ENCODE results near the gene EN1.

Gene EN1

GRCh38 chr2:118843483-118844132 lies 3.8 kb downstream of the EN1 start:
- DNase-seq = no peak

- DNase-seq = no peak
Observed at GRCh38 chr2:118842661-118843482, 4.6 kb downstream of the EN1 start.

- no peak for DNase-seq
Observed at GRCh38 chr2:118841828-118842461, 5.5 kb downstream of the EN1 start.

GRCh38 chr2:118841450-118841827 lies 6.0 kb downstream of the EN1 start:
- no peak for DNase-seq

GRCh38 chr2:118838741-118839455 lies 8.6 kb downstream of the EN1 start:
- DNase-seq = no peak

- no peak for DNase-seq
Observed at GRCh38 chr2:118837621-118838020, 9.8 kb downstream of the EN1 start.

- DNase-seq = no peak
Observed at GRCh38 chr2:118837067-118837466, 10.4 kb downstream of the EN1 start.

- no peak for DNase-seq
Observed at GRCh38 chr2:118836411-118836930, 11.0 kb downstream of the EN1 start.

GRCh38 chr2:118835746-118836410 lies 11.6 kb downstream of the EN1 start:
- DNase-seq = peak in 1 of 51 donors; percentile 12

GRCh38 chr2:118834901-118835745 lies 12.3 kb downstream of the EN1 start:
- no peak for DNase-seq

- no peak for DNase-seq
Observed at GRCh38 chr2:118834440-118834810, 13.0 kb downstream of the EN1 start.

- no peak for DNase-seq
Observed at GRCh38 chr2:118833716-118834439, 13.6 kb downstream of the EN1 start.

GRCh38 chr2:118832791-118833715 lies 14.4 kb downstream of the EN1 start:
- DNase-seq = no peak

GRCh38 chr2:118832071-118832790 lies 15.2 kb downstream of the EN1 start:
- DNase-seq = no peak

- DNase-seq = no peak
Observed at GRCh38 chr2:118830881-118831280, 16.6 kb downstream of the EN1 start.

GRCh38 chr2:118830118-118830517 lies 17.3 kb downstream of the EN1 start:
- no peak for DNase-seq

- DNase-seq = no peak
Observed at GRCh38 chr2:118826093-118826492, 21.4 kb downstream of the EN1 start.

- no peak for DNase-seq
Observed at GRCh38 chr2:118823633-118824032, 23.8 kb downstream of the EN1 start.
